GM12878 (cell line): ENCODE measurements around the gene GRAMD2B. TPM values are rescaled to one million over a fixed set of nuclear protein-coding genes. Genes with fewer than 3 reads are reported as not detected.

Source experiments
- ATF7 ChIP-seq: fragments of 450-650 bp; IDR thresholded peaks from 2 replicates; pipeline ENCODE4 v1.6.1; 2016; ENCODE audit warnings: low read depth, mild to moderate bottlenecking
- BMI1 ChIP-seq: fragments of 450-650 bp; IDR thresholded peaks from 2 replicates; pipeline ENCODE4 v1.6.1; 2016; ENCODE audit warnings: mild to moderate bottlenecking, moderate library complexity, borderline replicate concordance
- DPF2 ChIP-seq: fragments of 450-650 bp; IDR thresholded peaks from 2 replicates; pipeline ENCODE4 v1.6.1; 2017; ENCODE audit warnings: mild to moderate bottlenecking
- EZH2 ChIP-seq: IDR thresholded peaks from 2 replicates; pipeline ENCODE4 v1.6.1; 2012; ENCODE audit warnings: low read depth, mild to moderate bottlenecking, control low read depth, inconsistent platforms, low read length, borderline replicate concordance; ENCODE audit not compliant: control insufficient read depth
- JUNB ChIP-seq: IDR thresholded peaks from 2 replicates; pipeline ENCODE4 v1.6.1; 2016; ENCODE audit warnings: antibody characterized with exemption, mild to moderate bottlenecking
- JUND ChIP-seq: IDR thresholded peaks from 2 replicates; pipeline ENCODE4 v1.6.1; 2012; ENCODE audit warnings: low read depth, mild to moderate bottlenecking, low read length, improper control_type of control experiment, moderate library complexity
- KLF5 ChIP-seq: fragments of 450-650 bp; IDR thresholded peaks from 2 replicates; pipeline ENCODE4 v1.6.1; 2014; ENCODE audit warnings: mild to moderate bottlenecking; ENCODE audit not compliant: partially characterized antibody
- MEF2A ChIP-seq: IDR thresholded peaks from 2 replicates; pipeline ENCODE4 v1.6.1; 2011; ENCODE audit warnings: low read depth, mild to moderate bottlenecking, low read length, moderate library complexity; ENCODE audit not compliant: insufficient read depth
- MYC ChIP-seq: IDR thresholded peaks from 2 replicates; pipeline ENCODE4 v1.6.1; 2011; ENCODE audit warnings: mild to moderate bottlenecking, low read length, moderate library complexity, inconsistent platforms; ENCODE audit not compliant: insufficient read depth, insufficient replicate concordance, insufficient read length, severe bottlenecking
- RELB ChIP-seq: fragments of 450-650 bp; IDR thresholded peaks from 2 replicates; pipeline ENCODE4 v1.6.1; 2017; ENCODE audit warnings: low read depth, mild to moderate bottlenecking, moderate library complexity
- REST ChIP-seq: IDR thresholded peaks from 2 replicates; pipeline ENCODE4 v1.6.1; 2012; ENCODE audit warnings: mild to moderate bottlenecking, low read depth, low read length
- WRNIP1 ChIP-seq: IDR thresholded peaks from 2 replicates; pipeline ENCODE4 v1.6.1; 2011; ENCODE audit warnings: low read depth, low read length, improper control_type of control experiment, borderline replicate concordance
- ZBTB11 ChIP-seq: fragments of 450-650 bp; formaldehyde crosslinking; IDR thresholded peaks from 2 replicates; pipeline ENCODE4 v1.5.0; 2022; ENCODE audit warnings: mild to moderate bottlenecking, missing genetic modification characterization
- ZNF207 ChIP-seq: fragments of 450-650 bp; IDR thresholded peaks from 2 replicates; pipeline ENCODE4 v1.6.1; 2014; ENCODE audit warnings: antibody characterized with exemption, mild to moderate bottlenecking, borderline replicate concordance
- ZNF592 ChIP-seq: fragments of 450-650 bp; IDR thresholded peaks from 2 replicates; pipeline ENCODE4 v1.6.1; 2017; ENCODE audit warnings: mild to moderate bottlenecking, moderate library complexity
- ZNF622 ChIP-seq: fragments of 450-650 bp; IDR thresholded peaks from 2 replicates; pipeline ENCODE4 v1.6.1; 2017; ENCODE audit warnings: mild to moderate bottlenecking, inconsistent platforms
- polyA plus RNA-seq, 11 experiments: library from polyadenylated mRNA; depleted of rRNA in 4 of 11; unstranded in 6 of 11; stranded (reverse) in 5 of 11; fragments of >200 nt; fragmentation: Nextera tagmentation in 4 of 11; fragmentation: Illumina TruSeq in 1 of 11; extraction: Ambion mirVana in 4 of 11; extraction: Trizol in 1 of 11; gene quantifications; 1 replicate in 1 of 11; 2 replicates in 10 of 11; pipeline versions ENCODE4 v1.2.1 to v1.2.3, GENCODE V29; 2011 to 2016; ENCODE audit warnings: inconsistent platforms in 2 of 11, missing spikeins in 2 of 11, low read depth in 1 of 11
- total RNA-seq, 4 experiments: library from RNA; depleted of rRNA in 3 of 4; stranded (reverse); fragments of >200 nt in 3 of 4; fragmentation: Illumina TruSeq in 1 of 4; extraction: Trizol in 1 of 4; gene quantifications; 2 replicates each; pipeline versions ENCODE4 v1.2.1 to v1.2.3, GENCODE V29; 2013 to 2021

The GRAMD2B gene
- total and polyA plus RNA-seq, 10 of the 15 experiments (the other 5 are each of a cell fraction or from before 2014, with no cell fraction given) = 1.9 to 21.5 (median 8.4) TPM

GRCh38 chr5:126446498-126447224 is 23.5 kb downstream of the GRAMD2B start (continued):
- no peak for TF ChIP-seq ZBTB11 (CRISPR knock-in tag)
- no peak for TF ChIP-seq EZH2
- TF ChIP-seq ZNF622 = no peak
- no peak for TF ChIP-seq REST
- no peak for TF ChIP-seq MYC
- no peak for TF ChIP-seq ZNF592
- TF ChIP-seq BMI1 = no peak
- no peak for TF ChIP-seq ZNF207
- peak; percentile 93 for TF ChIP-seq JUNB
- TF ChIP-seq KLF5 = no peak
- no peak for TF ChIP-seq DPF2
- TF ChIP-seq JUND = 0 out of 2 replicates have a peak, but pooled peaks have one; percentile 52
- 0 out of 2 replicates have a peak, but pooled peaks have one; percentile 37 for TF ChIP-seq MEF2A
- no peak for TF ChIP-seq RELB
- TF ChIP-seq WRNIP1 = no peak
- TF ChIP-seq ATF7 = 0 out of 2 replicates have a peak, but pooled peaks have one; percentile 38
